ENCODE results near the gene FBXO31.

FBXO31 gene

DNA sequence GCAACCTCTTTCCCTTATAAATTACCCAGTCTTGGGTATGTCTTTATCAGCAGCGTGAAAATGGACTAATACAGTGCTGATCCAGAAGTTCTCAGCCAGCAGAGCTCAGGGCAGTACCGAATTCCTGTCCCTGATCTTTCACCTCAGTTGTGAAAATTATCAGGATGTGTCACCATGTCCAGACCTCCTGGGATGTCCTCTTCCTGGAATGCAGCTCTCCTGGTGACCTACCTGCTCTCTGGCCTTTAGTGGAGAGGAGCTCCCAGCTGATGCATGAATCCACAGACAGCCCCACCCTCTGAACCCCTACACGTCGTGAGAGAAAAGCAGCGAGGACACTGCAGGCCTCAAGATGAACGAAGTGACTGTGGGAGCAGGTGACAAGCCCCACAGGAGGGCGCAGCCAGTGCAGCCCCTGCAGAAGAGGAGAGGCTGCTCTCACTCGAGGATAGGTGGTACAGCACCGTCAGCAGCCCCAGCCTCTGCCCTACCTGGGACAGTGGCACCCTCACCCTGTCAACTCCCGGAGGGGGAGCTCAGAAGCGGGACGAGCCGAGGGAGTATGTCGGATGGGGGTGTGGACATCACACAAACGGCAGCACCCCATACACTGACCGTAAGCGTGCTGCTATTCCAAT is 44.4 kb downstream of the FBXO31 start:
- DNase-seq = no peak

DNA sequence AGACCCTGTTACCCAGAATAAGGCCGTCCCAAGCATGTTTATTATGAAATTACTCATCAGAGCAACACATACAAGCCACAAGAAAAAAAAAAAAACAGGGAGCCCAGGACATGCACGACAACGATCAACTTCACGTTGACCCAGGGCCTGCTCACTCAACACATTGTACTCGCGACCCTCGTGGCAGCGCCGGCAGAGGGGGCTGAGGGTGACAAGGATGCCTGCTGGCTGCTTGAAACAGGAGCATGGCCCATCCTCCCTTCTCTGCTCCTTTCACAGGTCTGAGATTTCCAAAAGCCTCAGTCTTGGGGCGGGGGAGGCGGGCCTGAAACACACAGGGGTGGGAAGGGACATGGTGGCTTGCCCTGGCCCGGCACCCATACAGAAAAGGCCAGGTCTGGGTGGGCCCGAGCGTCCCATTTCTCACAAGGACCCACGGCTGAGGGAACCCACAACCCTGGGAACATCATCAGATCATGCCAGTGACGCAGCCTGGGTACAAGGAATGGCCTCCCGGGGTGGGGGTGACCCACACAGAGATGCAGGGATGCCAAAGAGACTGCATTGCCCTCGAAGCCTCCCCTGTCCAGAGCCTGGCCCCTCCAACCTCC is 45.3 kb downstream of the FBXO31 start:
- no peak for DNase-seq

DNA sequence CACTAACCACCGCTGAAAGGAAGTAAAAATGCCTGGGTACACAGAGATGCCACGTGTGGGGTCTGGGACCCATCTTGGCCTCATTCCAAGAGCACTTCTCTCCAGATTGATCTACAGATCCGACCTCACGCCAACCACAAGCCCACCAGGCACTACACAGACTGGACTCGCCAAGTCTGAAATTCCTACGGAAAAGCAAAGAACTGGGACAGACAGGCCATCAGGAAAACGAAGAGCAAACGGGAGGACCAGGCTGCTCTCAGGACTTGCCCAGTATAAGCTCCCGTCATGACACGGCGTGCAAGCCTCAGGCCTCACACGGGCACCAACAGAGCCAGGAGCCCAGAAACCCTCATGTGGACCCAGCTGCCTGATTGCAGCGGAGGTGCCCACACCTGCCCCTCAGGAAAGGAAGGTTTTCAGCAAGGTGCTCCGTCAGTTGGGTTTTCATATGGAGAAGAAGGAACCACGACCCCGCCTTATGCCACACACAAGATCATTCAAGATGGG is 46.3 kb downstream of the FBXO31 start:
- DNase-seq = no peak

DNA sequence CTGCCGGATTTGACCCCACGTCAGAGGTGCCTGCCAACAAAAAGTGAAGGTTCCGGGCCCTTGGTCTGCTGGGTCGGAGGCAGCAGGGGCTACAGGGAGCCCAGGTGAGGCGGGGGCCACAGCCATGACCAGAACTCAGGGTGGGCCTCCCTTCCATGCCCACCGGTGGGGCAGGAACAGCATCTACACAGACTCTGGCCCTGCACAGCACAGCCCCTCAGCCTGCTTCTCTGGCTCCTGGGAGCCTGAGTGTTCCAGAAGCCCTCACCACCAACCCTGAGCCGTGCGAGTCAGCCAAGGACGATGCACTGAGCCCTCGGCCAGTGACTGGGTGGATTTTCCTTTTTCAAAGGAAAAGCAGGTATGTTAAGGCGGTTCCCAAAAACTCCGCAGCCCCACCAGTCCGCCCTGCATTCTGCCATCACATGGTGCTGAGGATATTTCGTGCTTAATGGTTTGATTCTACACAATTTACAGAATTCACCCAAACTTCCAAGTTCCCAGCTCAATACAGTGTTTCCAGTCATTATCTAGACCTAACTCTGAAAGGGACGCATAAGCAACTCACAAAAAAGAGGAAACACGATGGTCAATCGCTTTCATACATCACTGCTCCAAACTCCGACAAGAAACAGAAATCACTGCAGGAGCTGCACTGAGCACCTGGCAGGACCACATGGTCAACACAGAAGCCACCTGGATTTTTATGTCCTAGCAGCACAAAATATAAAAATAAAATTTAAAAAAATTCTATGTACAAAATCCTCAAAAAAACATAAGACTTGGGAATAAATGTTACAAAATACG is 46.9 kb downstream of the FBXO31 start:
- DNase-seq = no peak

DNA sequence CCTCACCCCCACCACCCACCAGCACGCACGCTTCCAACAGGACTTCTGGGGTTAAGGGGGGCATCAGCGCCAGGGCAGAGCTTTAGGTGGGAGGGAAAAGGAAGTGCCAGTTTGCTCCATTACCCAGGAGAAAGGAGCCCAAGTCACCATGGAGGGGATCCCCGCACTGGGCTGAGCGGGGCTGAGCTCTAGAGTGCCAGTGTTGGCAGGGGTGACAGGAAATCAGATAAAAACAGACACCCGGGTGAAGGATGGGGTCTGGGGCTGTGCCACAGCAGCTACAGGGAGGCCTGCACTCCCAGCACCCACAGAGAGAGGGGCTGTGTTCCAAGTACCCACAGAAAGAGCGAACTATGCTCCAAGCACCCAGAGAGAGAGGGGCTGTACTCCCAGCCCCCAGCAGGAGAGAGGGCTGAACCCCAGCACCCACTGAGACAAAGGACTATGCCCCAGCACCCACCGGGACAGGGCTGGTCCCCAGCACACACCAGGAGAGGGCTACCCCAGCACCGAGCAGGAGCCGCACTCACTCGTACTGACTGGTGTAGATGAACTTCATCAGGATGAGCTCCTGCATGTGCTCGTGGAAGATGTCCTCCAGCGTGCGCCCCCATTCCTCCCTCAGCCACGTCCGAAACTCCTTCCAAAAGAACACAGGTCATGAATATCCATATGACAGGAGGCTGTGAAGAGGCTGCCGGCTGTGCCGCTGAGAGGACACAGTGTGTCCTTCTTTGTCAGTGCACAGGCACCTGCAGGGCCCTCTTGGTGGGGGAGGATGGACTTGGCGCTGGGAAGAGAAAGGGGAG is 47.7 kb downstream of the FBXO31 start:
- no peak for DNase-seq

DNA sequence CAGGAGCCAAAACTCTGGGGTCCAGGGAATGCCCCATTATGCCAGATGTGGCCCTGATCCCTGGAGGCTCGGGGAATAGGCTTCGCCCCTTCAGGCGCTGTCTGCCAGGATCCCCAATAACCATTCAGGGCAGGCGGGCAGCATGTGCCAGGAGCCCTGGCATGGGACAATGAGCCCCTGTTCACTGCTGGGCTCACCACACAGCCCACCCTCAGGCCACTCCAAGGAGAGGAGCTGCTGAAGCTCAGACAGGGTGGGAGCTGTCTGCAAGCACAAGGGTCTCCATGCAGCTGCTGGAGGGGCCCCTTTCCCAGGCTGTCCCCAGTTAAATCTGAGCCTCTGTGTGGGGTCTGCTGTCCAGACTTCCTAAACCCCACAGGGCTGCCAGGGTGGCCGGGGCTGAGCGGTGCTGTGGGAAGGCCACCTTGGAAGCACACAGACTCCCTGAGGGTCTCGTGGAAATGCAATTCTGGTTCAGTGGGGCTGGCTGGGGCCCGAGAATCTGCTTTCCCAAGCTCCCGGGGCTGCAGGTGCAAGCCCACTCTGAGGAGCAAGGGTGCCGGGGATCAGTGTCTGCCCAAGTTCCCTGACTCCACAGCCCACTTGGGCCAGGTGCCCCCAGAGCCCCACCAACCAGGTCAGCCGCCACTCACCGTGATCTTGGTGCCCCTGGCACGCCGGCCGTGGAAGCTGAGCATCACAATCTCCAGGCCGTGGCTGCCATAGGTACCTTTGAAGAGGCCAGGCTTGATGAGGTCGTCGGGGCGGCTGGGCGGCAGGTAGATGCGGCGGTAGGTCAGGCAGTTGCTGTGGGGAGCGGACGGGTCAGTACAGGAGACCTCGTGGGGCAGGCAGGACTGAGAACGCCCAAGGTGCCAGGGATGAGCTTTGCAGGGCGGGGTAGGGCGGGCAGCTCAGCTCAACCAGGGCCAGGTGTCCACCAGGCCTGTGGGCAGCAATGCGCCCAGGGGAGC is 48.6 kb downstream of the FBXO31 start:
- DNase-seq = no peak

DNA sequence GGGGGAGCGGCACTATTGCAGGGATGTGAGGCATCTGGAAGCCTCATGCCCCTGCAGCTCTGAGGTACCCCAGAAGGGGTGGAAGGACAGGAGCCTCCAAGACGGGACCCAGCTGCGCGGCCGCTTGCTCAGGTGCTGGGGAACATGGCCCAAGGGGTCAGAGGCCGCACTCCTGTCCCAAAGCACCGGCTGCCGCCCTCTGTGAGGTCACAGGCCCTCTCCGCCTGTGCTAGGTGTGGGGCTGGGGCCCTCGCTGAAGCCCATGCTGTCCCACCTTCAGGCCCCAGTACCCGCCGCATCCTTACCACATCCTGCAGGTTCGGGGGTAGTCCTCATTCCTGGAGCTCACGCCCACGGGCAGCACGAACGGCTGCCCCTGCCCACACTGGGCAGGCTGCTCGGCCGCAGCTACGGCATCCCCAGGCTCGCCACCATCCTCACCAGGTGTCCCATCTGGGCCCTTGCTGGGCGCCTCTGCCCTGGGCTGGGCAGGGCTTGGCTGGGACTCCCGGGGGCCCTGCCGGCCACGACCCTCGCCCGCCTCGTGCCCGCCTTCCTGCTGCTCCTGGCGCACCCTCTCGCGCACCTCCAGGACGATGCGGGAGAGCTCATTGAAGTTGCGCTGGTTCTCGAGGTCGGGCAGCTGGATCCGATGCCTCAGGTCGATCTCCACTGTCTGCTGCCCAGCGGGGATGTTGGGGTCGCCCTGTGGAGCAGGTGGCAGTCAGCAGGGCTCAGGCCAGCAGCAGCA is 49.8 kb downstream of the FBXO31 start:
- DNase-seq = no peak

DNA sequence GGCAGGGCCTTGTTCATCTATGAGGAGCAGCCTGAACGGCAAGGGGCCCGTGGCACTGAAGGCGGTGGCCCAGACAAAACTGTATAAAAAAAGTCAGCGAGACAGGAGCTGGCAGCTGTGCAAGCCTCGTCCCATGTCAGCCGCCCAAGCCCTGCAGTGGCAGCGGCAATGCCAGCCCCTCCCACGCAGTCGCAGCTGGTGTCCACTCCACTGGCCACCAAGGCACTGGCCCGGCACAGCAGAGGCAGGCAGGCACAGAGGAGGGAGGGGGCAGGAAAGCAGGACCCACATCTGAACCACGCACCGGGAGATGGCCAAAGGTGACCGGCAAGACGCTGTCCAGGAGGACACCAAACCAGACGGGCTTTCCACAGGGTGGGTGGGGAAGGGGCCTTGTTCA is 50.5 kb downstream of the FBXO31 start:
- DNase-seq = no peak

DNA sequence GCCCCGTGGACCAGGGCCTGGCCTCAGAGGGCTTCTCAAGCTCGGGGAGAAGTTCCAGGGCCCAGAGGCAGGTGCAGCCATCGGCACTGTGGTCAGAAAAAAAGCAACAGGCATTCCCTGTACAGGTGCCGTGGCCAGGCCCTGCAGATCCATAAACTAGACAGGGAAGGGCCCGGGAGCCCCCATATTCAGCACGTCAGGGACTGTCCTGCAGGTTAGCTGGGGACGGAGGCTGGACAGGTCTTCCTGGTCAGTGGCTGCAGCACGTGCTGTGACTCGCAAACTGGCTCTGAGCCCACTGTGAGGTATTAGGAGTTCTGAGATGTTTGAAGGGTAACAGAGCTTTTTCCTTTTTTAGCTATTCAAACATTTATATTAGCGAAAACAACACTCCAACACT is 51.4 kb downstream of the FBXO31 start:
- DNase-seq = no peak

DNA sequence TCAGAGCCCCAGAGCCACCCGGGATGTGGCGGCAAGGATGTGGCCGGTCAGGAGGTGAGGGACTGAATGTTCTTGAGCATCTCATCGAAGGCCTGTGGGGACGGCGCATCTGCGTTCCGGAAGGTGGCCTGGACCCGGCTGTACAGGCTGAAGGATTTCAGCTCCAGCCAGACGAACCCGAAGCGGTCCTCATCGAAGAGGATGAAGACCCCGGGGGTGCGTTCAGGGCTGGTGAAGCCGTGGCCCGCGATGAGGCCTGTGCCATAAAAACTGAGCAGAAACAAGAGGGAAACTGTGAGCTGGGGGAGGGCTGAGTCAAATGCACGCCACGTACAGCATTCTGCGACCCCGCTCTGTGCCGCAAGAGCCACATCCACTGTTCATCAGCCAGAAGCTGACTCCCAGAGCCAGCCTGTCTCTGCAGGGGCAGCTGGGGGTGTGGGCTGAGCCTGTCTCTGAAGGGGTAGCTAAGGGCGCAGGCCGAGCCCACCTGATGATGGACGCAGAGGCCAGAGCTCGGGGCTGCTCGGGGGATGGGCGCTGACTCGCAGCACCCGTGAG is 52.3 kb downstream of the FBXO31 start:
- no peak for DNase-seq

DNA sequence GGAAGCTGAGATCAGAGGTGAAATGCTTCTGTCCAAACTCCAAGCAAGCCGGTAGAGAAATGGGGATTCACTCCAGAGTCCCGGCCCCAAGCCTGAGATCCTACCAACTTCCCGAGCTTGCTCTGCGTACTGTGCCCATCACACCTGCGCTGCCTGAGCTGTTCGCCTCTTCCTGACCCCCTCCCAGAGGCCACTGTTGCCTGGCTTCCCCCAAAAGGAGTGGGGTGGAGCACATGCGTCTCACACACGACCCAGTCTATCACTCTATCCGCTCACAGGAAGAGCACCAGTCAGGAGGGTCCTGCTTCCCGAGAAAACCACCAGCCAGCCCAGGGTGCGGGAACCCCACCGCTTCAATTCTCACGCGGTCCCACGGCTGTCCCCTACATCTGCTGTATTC is 52.9 kb downstream of the FBXO31 start:
- DNase-seq = no peak

DNA sequence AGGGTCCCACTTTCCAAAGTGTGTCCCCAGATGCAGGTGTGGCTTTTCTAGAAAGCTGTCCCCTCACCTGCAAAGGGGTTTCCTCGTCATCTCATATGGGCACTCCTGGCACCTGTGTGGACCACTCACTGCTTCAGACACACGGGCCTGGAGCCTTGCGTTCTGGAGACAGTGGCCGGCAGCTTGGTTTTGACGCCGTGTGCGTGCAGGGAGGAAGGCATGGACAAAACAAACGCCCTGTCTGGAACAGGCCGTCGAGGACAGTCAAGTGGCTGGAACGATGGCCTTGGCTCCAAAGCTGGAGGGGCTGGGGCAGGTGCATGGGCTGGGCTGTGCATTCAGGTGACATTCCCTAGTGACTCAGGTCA is 53.3 kb downstream of the FBXO31 start:
- no peak for DNase-seq

DNA sequence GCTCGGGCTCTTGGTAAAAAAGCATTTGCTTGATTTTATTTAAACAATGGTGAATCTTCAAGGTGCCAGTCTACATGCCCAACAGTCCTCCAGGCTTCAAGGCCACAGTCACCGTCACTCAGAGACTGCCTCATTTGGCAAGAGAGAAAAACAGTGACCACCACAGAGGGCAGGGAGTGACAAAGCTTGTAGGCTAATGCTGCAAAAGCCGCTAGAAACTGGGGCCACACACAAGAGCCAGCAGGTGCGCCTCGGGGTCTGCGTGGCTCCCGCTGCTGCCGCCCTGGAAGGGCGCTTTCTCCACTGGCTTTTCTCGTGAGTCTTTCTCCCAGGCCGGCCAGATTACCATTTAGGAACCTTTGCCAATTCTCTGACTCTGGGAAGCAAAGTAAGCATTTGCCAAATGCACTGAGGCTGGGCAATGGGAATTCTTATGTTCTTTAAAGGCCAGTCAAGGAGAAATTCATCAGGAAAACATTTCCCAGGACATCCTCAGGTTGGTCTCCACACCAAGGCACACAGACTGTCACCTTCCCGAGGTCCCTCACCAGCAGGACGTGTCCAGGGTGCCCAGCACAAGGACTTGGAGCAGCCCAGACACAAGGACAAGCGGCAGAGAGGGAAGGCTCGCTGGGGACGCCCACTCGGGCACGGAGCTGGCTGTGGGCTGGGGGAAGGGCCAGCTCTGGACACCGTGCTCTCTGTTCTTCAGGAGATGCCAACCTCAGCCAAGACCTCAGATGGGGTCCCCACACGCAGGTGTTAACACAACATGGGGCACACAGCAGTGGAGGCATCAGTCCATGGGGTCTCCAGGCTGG is 53.9 kb downstream of the FBXO31 start:
- no peak for DNase-seq

DNA sequence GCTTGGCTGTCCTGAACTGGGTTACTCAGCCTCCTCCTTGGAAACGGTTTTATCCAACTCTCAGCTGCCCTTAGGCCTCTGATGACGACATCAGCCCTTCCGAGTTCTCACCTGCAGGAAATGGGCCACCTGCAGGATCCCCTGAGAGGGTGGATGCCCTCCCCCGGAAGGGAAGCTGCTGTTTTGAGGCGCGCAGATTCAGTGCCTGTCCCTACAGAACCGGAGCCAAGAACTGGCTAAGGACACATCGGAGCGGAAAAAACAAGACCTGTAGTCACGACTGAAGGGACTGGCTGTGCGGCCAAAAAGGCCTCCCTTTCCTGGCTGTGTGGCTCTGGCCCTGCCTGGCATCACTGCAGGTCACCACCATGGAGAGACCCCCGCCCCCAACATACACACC is 54.7 kb downstream of the FBXO31 start:
- no peak for DNase-seq

DNA sequence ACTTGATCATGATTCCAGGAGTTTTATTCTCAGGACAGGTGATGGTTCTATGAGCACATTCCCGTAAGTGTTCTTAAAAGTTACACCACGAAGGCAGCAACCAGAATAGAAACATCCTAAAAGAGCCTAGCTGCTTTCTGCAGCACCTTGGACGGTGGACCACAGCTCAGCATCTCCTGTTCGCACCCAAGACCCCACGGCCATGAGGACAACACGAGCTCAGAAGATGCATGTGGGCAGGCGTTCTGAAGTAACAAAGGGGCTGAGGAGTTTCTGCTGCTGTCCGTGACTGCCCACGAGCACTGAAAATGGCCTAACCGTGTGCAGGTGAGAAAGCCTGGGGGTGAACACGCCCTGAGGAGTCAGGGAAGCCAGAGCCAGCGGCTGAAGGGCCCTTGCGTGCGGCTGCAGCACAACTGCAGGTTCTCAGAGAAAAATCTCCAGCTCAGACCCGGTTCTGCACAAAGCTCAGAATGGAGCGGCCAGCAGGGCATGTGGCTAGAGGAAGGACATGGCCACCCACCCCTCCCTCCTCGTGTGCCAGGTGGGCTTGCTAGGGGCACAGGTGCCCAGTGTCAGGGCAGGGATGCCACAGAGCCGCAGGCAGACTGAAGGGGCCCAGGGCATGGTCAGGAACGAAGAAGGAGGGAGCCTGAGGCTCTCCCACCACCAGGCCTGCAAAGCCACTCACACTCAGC is 55.6 kb downstream of the FBXO31 start:
- no peak for DNase-seq

DNA sequence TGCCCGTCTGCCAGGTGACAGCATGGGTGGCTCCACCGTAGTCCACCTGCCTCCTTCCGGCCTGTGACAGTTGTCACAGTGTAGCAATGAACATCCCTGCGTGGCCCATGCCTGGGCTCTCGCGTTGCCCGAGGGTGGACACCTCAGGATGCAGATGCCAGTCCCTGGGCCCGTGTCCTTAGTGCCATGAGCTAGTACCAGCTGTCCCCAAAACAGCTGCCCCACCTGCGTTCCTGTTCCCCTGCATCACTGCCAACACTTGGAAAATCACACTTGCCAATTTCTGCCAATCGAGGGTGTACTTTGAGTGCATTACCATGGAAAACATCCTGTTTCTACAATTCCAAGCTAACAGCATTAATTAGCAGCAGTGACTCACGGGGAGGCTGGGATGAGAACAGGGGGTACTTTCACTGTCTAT is 57.4 kb downstream of the FBXO31 start:
- DNase-seq = no peak

DNA sequence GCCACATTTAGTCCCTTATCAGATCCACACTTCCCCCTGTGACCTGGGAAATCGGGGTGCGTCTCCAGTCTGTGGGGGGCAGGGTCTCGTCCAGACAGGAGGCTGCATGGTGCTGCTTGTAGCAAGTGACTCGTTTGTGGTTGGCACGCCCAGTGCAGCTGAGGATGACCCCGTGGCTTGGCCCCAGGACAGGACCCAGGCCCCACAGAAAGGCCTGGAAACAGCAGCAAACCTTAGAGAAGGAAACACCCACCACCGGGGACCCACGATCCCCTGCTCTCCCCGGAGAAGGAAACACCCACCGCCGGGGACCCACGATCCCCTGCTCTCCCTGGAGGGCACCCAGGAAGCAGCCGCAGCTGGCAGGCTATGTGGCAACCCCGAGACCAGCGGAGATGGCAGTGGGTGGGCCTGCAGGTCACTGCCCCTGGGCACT is 58.1 kb downstream of the FBXO31 start:
- DNase-seq = no peak

DNA sequence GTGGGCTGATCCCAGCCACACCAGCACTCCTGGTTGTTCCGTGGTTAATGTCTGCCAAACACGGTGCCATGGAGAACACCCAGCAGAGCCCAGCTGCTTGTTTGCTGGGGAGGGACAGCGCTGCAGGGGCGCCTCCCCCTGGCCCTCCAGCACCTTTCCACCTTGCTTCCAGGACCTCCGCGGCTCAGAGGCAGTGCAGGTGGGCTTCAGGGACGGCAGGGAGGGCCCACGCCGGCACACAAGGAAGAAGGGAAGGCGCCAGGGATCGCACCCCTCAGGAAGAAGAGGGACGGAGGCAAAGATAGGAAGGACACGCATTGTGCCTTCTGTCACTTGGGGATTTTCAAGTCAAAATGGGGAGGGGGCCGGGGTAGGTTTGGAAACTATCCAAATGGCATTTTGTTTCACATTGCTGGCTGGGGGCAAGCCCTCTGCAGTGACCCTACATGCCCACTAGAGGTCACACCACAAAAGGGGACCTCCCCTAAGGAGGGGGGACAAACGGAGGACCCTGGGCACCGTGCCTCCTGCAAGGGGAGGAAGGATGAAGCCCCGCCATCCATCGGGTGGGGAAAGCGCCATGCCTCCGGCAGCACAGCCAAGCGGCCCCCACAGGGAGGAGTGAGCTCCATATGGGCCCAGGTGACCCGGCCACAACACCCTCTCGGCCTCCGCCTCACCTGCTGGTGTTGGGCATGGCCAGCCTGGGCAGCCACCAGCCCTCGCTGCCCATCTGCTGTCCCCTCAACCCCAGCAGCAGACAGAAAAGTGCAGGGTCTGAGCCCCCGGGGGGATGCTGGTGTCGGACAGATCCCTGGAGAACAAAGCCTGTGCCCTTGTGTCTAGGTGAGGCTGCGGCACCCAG is 58.9 kb downstream of the FBXO31 start:
- DNase-seq = peak; percentile 49

Data from OCI-M1 (cell line).